Lower leg skin (tissue), 4 donors: ENCODE results near the gene ASF1A. TPM values are rescaled to one million over a fixed set of nuclear protein-coding genes. Genes with fewer than 3 reads are reported as not detected.

Experiments used
- DNase-seq, 2 donors: peaks; one replicate each; pipeline ENCODE4 v3.0.0-alpha.2; 2019; ENCODE audit warnings: low spot score in 2 of 2
- H3K4me3 ChIP-seq: fragments of 200-600 bp; sonication (generic); 2 replicates; pipeline ENCODE4 v1.5.1; 2017; ENCODE audit warnings: mild to moderate bottlenecking, low read depth; ENCODE audit not compliant: poor library complexity, severe bottlenecking
- POLR2A ChIP-seq, 2 donors: fragments of 450-650 bp; IDR thresholded peaks; one replicate each; pipeline ENCODE4 v1.6.1; 2016 to 2017; ENCODE audit warnings: antibody characterized with exemption in 2 of 2, mild to moderate bottlenecking in 1 of 2, moderate library complexity in 1 of 2
- WGBS, 2 donors: methylation state at CpG; one replicate each; pipeline ENCODE4 v1.1.5; 2018; 5-methylcytosine and 5-hydroxymethylcytosine counted together
- intact Hi-C: fragments of 100-400 bp; cut with DNase I; formaldehyde crosslinking; loops from one replicate; pipeline ENCODE4 v1.15.0; 2023; ENCODE audit warnings: low total_unique reads
- total RNA-seq, 4 donors: library from RNA; depleted of rRNA; stranded (reverse); fragments of >200 nt; gene quantifications; one replicate each; pipeline ENCODE4 v1.1.0, GENCODE V29; 2016
- TF ChIP-seq, protein P1 (sequence below), 3 donors: fragments of 450-650 bp; IDR thresholded peaks; one replicate each; pipeline ENCODE4 v1.5.1; 2016; ENCODE audit warnings: antibody characterized with exemption in 3 of 3, mild to moderate bottlenecking in 3 of 3, moderate library complexity in 2 of 3

ASF1A gene
- total RNA-seq, 4 donors from 2014 or later = 6.9 to 15.4 (median 11.6) TPM

DNA sequence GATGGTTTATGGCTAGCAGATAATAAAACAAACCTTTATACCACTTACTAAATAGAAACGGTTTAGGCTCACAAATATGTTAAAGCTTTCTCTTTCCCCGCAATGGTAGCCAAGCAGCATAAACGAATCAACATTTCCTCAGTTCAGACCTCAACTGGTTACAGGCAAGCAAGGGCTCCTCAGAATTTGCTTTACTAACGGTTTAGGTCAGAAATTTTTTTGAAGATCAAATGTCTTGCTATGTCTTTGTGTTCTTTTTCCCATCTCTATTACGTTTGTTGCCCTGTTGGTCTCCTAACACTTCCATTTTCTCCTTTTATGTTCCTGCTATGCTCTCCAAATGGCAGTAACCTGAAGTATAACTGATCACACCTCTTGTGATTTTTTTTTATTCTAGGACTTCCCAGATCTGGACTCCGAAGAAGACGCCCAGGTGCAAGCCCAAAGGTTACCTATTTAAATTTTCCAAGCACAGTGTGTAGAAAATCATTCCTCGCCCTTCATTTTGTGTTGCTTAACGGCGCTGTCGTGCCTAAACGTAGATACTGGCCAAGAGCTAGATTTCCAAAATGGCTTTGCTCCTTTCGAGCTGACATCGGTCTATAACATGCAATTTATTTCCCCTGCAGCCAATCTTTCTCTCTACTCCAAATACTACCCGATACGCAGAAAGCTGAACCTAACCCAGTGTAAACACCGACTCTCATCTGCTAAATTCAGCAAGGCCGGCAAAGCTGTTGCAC is 717 bp upstream of the ASF1A start:
- intact Hi-C loops = no loop called here
- H3K4me3 ChIP-seq = peak overlapping the region; percentile 58
- TF ChIP-seq, protein P1, sequence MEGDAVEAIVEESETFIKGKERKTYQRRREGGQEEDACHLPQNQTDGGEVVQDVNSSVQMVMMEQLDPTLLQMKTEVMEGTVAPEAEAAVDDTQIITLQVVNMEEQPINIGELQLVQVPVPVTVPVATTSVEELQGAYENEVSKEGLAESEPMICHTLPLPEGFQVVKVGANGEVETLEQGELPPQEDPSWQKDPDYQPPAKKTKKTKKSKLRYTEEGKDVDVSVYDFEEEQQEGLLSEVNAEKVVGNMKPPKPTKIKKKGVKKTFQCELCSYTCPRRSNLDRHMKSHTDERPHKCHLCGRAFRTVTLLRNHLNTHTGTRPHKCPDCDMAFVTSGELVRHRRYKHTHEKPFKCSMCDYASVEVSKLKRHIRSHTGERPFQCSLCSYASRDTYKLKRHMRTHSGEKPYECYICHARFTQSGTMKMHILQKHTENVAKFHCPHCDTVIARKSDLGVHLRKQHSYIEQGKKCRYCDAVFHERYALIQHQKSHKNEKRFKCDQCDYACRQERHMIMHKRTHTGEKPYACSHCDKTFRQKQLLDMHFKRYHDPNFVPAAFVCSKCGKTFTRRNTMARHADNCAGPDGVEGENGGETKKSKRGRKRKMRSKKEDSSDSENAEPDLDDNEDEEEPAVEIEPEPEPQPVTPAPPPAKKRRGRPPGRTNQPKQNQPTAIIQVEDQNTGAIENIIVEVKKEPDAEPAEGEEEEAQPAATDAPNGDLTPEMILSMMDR (IDR thresholded peaks at IDR 0.05) = no peak
- TF ChIP-seq POLR2A (IDR thresholded peaks at IDR 0.05) = no peak
- DNase-seq = peak in 1 of 2 donors; percentile 35
- 0% methylated on average over 18 of the region's 18 CpGs for WGBS, 2 donors

DNA sequence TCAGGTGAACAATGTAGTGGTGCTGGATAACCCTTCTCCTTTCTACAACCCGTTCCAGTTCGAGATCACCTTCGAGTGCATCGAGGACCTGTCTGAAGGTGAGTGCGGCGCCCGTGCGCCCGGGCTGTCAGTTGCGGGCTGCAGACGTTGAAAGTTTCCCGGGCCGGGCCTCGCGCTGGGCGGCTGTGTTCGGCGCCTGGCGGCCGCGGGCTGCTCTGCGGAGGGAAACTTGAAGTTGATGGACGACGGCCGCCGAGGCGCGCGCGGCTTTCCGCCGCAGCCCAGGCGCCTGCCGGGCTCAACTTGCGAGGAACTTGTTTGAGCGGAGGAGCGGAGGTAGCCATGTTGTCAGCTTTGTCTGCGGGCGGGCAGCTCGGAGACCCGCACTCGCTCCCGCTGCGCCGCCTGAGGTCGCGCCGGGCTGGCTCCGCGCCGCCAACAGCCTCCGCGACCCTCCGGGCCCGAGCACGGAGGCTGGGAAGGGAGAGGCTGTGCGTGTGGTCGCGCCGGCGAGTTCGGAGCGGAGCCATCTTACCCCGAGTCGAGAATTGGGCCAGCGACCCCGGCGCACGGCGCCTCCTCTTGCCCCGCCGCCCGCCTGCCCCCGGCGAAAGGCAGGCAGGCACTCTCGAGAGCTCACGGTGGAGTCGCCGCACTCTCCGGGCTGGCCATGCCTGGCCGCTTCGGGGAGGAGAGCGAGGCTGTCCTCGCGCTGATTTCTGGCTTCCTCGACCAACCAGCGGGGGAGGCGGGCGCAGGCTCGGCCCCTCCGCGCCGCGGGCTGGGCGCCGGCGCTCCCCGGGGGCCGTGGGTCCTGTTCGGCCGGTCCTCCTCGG is 691 bp downstream of the ASF1A start:
- H3K4me3 ChIP-seq = peak overlapping the region; percentile 93
- peak; percentile 42 to 93 for DNase-seq
- WGBS, 2 donors = 0 to 1% methylated on average over 53 to 68 of the region's 102 CpGs
- TF ChIP-seq, protein P1 (IDR thresholded peaks at IDR 0.05) = no peak
- TF ChIP-seq POLR2A (IDR thresholded peaks at IDR 0.05) = no peak
- intact Hi-C loops = no loop called here

DNA sequence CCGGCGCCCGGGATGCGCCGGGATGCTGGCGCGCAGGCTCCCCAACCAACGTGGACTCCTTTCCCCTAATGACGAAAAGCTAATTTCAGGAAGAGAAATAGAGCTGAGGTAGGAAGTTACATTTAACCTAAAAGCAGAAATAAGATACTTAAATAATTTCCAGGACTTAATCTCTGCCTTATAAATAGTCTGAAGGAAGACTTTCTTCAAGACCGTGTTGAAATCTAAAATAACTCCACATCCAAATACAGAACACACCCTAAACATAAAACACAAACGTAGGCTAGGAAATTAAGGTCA is 1.3 kb downstream of the ASF1A start:
- peak overlapping the region; percentile 93 for H3K4me3 ChIP-seq
- intact Hi-C loops = no loop called here
- no peak for TF ChIP-seq POLR2A (IDR thresholded peaks at IDR 0.05)
- 0 to 1% methylated on average over 10 to 11 of the region's 11 CpGs for WGBS, 2 donors
- DNase-seq = no peak

DNA sequence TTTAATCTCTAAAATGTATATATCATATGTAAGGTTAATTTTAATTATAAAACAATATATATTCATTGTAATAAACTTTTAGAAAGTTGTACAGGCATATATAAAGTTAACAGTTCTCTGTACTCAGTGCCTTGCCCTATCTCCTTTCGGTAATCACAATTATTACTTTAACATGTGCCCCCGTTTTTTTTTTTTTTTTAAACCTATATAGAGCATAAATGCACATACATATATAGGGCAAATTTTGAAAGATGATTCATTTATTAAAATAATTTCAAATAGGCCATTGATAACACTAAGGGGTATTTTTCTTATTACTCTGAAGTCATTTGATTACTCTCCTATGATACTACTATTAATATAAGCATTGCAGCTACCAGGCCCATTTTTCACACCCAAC is 1.9 kb downstream of the ASF1A start:
- 44 to 57% methylated on average over 2 of the region's 2 CpGs for WGBS, 2 donors
- H3K4me3 ChIP-seq = no peak overlapping the region
- DNase-seq = no peak
- TF ChIP-seq, protein P1 (IDR thresholded peaks at IDR 0.05) = no peak
- TF ChIP-seq POLR2A (IDR thresholded peaks at IDR 0.05) = no peak
- intact Hi-C loops = no loop called here

DNA sequence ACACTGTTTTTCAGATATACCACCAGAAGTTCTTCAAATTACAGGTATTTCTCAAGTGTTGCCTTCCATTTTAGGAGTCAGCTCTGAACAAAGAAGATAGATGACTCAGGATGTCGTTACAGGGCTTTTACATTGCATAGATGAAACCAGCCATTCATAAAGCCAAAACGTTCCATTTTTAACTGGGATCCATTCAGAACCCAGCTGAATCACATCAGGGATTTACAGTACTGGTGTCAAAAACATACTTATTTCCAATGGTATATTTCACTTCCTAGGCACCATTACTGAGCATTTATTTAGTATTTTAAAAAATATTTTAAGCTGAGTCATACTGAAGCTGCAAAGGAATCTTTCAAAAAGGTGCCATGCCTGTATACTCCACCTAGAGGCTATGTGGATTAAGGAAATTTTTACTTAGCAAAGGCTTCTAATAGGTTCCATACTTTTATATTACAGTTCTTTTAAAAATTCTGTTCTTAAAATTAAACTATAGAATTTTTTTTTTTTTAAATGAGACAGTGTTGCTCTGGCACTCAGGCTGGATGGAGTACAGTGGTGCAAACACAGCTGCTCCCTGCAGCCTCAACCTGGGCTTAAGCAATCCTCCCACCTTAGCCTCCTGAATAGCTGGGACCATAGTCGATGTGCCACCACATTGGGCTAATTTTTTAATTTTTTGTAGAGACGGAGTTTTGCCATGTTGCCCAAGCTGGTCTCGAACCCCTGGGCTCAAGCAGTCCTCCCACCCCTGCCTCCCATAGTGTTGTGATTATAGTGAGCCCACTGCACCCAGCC is 2.6 kb downstream of the ASF1A start:
- intact Hi-C loops = no loop called here
- WGBS, 2 donors = 66 to 67% methylated on average over 5 of the region's 5 CpGs
- no peak for DNase-seq
- H3K4me3 ChIP-seq = no peak overlapping the region
- TF ChIP-seq POLR2A (IDR thresholded peaks at IDR 0.05) = no peak
- TF ChIP-seq, protein P1 (IDR thresholded peaks at IDR 0.05) = no peak

DNA sequence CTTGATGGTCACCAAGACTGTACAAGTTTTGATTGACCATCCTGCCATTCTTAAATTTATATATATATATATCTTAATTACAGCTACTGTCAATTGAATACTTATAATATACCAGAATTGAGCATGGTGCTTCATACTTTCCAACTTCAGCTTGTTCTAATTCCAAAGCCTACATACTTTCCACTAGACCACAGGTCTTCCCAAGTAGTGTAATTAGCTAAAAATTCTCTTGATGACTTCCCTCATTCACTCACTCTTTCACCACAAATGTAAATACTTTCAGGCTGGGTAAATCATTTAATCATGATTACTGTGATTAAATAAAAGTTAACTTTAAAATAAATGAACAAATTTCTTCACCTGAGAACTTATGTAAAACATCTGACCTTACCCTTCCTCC is 3.4 kb downstream of the ASF1A start:
- TF ChIP-seq POLR2A (IDR thresholded peaks at IDR 0.05) = no peak
- TF ChIP-seq, protein P1 (IDR thresholded peaks at IDR 0.05) = no peak
- H3K4me3 ChIP-seq = no peak overlapping the region
- intact Hi-C loops = no loop called here
- DNase-seq = no peak
